ENCODE results near the gene SHANK2. TPM values are rescaled to one million over a fixed set of nuclear protein-coding genes. Genes with fewer than 3 reads are reported as not detected.
A peak's percentile ranks its signal among the peaks of the same experiment; 100 is the strongest.

SHANK2 gene
- total RNA-seq, 2 donors from 2014 or later: 44.4 to 94.9 TPM

- ATAC-seq (no peak), DNase-seq (peak in 2 of 4 donors; percentile 1 to 6)
- H3K27me3 ChIP-seq: no peaks in the 10 kb centered on the region
- intact Hi-C loops (cut with DNase I): no loop called here
- no peaks in the 10 kb centered on the region for H3K36me3 ChIP-seq (replicated peaks in 1 of 2; ENCODE audit: insufficient read depth in 1 of 2, low read depth in 2 of 2)
- no peaks in the 10 kb centered on the region for H3K9me3 ChIP-seq
- H3K4me1 ChIP-seq: peaks cover 33% of the 10 kb centered on the region
- H3K27ac ChIP-seq: no peak overlapping the region
- TF ChIP-seq POLR2A (IDR thresholded peaks at IDR 0.05) (no peak), CTCF (IDR thresholded peaks at IDR 0.05) (no peak)
- WGBS, 2 donors: 66 to 77% methylated on average over 17 to 19 of the region's 19 CpGs
- H3K4me3 ChIP-seq: no peak overlapping the region
These were observed 6.6 kb downstream of the SHANK2 start for GRCh38 chr11:71245601-71246391.

GRCh38 chr11:71244116-71244810 is 8.1 kb downstream of the SHANK2 start:
- Histone ChIP-seq H3K9me3 (no peaks in the 10 kb centered on the region), H3K27me3 (no peaks in the 10 kb centered on the region), H3K4me1 (peaks cover 21% of the 10 kb centered on the region), H3K36me3 (replicated peaks in 1 of 2; ENCODE audit: insufficient read depth in 1 of 2, low read depth in 2 of 2) (no peaks in the 10 kb centered on the region), H3K27ac (no peak overlapping the region), H3K4me3 (no peak overlapping the region)
- ATAC-seq (no peak), DNase-seq (peak in 1 of 4 donors; percentile 0)
- no peak for TF ChIP-seq CTCF (IDR thresholded peaks at IDR 0.05)
- TF ChIP-seq POLR2A (IDR thresholded peaks at IDR 0.05): no peak
- WGBS, 2 donors: 89 to 90% methylated on average over 12 of the region's 12 CpGs
- intact Hi-C loops (cut with DNase I): no loop called here

GRCh38 chr11:71242391-71242790 is 10.0 kb downstream of the SHANK2 start:
- Histone ChIP-seq H3K27me3 (no peaks in the 10 kb centered on the region), H3K9me3 (no peaks in the 10 kb centered on the region), H3K27ac (peak overlapping the region in 2 of 4 donors; percentile 16 to 36), H3K4me1 (peaks cover 14% of the 10 kb centered on the region), H3K4me3 (no peak overlapping the region), H3K36me3 (replicated peaks in 1 of 2; ENCODE audit: insufficient read depth in 1 of 2, low read depth in 2 of 2) (no peaks in the 10 kb centered on the region)
- 73 to 74% methylated on average over 6 of the region's 6 CpGs for WGBS, 2 donors
- intact Hi-C loops (cut with DNase I): no loop called here
- DNase-seq (no peak), ATAC-seq (no peak)
- TF ChIP-seq POLR2A (IDR thresholded peaks at IDR 0.05) (no peak), CTCF (IDR thresholded peaks at IDR 0.05) (no peak)

GRCh38 chr11:71241721-71242259 is 10.6 kb downstream of the SHANK2 start:
- H3K27me3 ChIP-seq: no peaks in the 10 kb centered on the region
- 88 to 91% methylated on average over 6 of the region's 6 CpGs for WGBS, 2 donors
- H3K4me1 ChIP-seq: peaks cover 14% of the 10 kb centered on the region
- no peak for TF ChIP-seq CTCF (IDR thresholded peaks at IDR 0.05)
- TF ChIP-seq POLR2A (IDR thresholded peaks at IDR 0.05): no peak
- intact Hi-C loops (cut with DNase I): no loop called here
- DNase-seq (peak in 1 of 4 donors; percentile 4), ATAC-seq (no peak)
- no peaks in the 10 kb centered on the region for H3K36me3 ChIP-seq (replicated peaks in 1 of 2; ENCODE audit: insufficient read depth in 1 of 2, low read depth in 2 of 2)
- no peak overlapping the region for H3K4me3 ChIP-seq
- no peaks in the 10 kb centered on the region for H3K9me3 ChIP-seq
- H3K27ac ChIP-seq: peak overlapping the region; percentile 57 to 82 (median 72)
